Lung (tissue), 12 donors: Measurements from ENCODE around the gene RSPRY1. TPM values are rescaled to one million over a fixed set of nuclear protein-coding genes. Genes with fewer than 3 reads are reported as not detected.

Experiments used
- ATAC-seq: fragments of 200-7000 bp; cut with Tn5 transposase; one replicate; pipeline ENCODE4 v1.9.1; 2020; ENCODE audit warnings: moderate number of reproducible peaks; ENCODE audit not compliant: insufficient read depth, low FRiP score
- DNase-seq, 3 donors: peaks; one replicate each; pipeline ENCODE4 v3.0.0-alpha.2; 2013 to 2017
- H3K27ac ChIP-seq, 2 donors: one replicate each; pipeline ENCODE4 v1.5.1; 2013; ENCODE audit warnings: mild to moderate bottlenecking in 2 of 2, moderate library complexity in 2 of 2, control low read depth in 1 of 2, inconsistent platforms in 1 of 2, low read depth in 1 of 2, low read length in 1 of 2
- H3K27me3 ChIP-seq, 3 donors: one replicate each; pipeline ENCODE4 v1.5.1; 2013; ENCODE audit warnings: low read length in 2 of 3; ENCODE audit not compliant: control insufficient read depth in 3 of 3, insufficient read depth in 3 of 3
- H3K36me3 ChIP-seq, 4 donors: one replicate each; pipeline ENCODE4 v1.5.1; 2013; ENCODE audit warnings: low read length in 4 of 4, mild to moderate bottlenecking in 1 of 4, moderate library complexity in 1 of 4; ENCODE audit not compliant: control insufficient read depth in 4 of 4, insufficient read depth in 4 of 4
- H3K4me1 ChIP-seq, 5 donors: one replicate each; pipeline ENCODE4 v1.5.1; 2013; ENCODE audit warnings: low read length in 5 of 5, mild to moderate bottlenecking in 2 of 5, moderate library complexity in 1 of 5; ENCODE audit not compliant: control insufficient read depth in 5 of 5, insufficient read depth in 5 of 5
- H3K4me3 ChIP-seq: one replicate; pipeline ENCODE4 v1.5.1; 2013; ENCODE audit warnings: mild to moderate bottlenecking, control low read depth, moderate library complexity
- H3K9ac ChIP-seq, 2 donors: one replicate each; pipeline ENCODE4 v1.5.1; 2013; ENCODE audit warnings: low read length in 2 of 2, control low read depth in 1 of 2; ENCODE audit not compliant: insufficient read depth in 1 of 2
- H3K9me3 ChIP-seq, 4 donors: one replicate each; pipeline ENCODE4 v1.5.1; 2013; ENCODE audit warnings: low read length in 3 of 4, mild to moderate bottlenecking in 1 of 4, moderate library complexity in 1 of 4; ENCODE audit not compliant: control insufficient read depth in 4 of 4, insufficient read depth in 3 of 4
- WGBS, 2 donors: extraction: QIAGEN DNeasy Blood & Tissue Kit; methylation state at CpG; one replicate each; pipeline ENCODE4 v1.1.7; 2013; 5-methylcytosine and 5-hydroxymethylcytosine counted together
- polyA plus RNA-seq, 2 donors: library from polyadenylated mRNA; stranded (reverse); fragments of 200-250 nt; gene quantifications; one replicate each; pipeline ENCODE4 v1.2.1, GENCODE V29; 2013
- total RNA-seq, 2 donors: library from RNA; depleted of rRNA in 1 of 2; stranded (reverse); fragments of >200 nt in 1 of 2; gene quantifications; one replicate each; pipeline ENCODE4 v1.2.1, GENCODE V29; 2014 to 2021
- TF ChIP-seq, protein P1 (sequence below): IDR thresholded peaks from 2 replicates; pipeline ENCODE4 v1.5.1; 2012; ENCODE audit warnings: mild to moderate bottlenecking; ENCODE audit errors: control extremely low read depth, extremely low read depth
- donor health status: control.
- donor health status: control.
- donor health status: Bipolar disorder and iron deficiency.
- donor health status: healthy.
- donor health status: DM: yes; HTN: yes; CAD: no.

RSPRY1 gene
- total and polyA plus RNA-seq, 4 donors: 10.5 to 71.7 (median 25.2) TPM

DNA sequence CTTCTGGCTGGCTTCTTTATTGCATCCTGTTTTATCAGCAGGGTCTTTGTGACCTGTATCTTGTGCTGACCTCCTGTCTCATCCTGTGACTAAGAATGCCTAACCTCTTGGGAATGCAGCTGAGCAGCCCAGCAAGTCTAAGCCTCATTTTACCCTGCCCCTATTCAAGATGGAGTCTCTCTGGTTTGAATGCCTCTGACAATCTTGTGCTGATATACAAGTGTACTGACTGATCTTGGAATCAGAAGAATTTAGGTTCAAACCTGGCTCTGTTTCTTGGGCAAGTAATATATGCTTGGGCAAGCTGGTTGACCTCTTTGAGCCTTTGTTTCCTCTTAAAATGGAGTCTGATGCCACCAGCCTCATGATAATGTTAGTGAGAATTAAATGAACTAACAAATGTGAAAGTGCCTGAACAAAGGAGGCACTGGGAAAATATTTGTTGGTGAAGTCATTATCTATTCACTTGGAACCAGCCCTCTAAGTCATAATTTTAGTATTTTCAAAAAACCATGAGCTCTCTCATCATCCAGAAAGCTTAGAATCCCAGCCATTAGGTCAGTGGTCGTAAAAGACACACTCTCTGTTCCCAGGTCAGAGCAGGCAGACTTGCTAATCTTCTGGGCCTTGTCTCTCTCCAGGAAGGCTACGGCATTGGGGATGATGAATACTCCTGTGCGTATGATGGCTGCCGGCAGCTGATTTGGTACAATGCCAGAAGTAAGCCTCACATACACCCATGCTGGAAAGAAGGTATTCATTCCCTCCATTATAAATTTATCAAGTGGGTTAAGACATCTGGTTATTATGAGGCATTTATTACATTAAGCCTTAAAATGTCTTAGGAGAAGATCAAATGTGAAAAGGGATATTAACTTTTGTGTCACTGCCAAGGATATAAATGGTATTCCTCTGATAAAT, 40.8 kb downstream of the RSPRY1 start:
- Histone ChIP-seq H3K9me3 (no peaks in the 10 kb centered on the region), H3K27ac (no peak overlapping the region), H3K4me3 (no peak overlapping the region), H3K27me3 (no peaks in the 10 kb centered on the region), H3K36me3 (peaks cover 28 to 66% (median 52%) of the 10 kb centered on the region in 4 donors), H3K4me1 (peaks cover 0 to 3% (median 0%) of the 10 kb centered on the region in 5 donors), H3K9ac (no peak overlapping the region)
- TF ChIP-seq, protein P1, sequence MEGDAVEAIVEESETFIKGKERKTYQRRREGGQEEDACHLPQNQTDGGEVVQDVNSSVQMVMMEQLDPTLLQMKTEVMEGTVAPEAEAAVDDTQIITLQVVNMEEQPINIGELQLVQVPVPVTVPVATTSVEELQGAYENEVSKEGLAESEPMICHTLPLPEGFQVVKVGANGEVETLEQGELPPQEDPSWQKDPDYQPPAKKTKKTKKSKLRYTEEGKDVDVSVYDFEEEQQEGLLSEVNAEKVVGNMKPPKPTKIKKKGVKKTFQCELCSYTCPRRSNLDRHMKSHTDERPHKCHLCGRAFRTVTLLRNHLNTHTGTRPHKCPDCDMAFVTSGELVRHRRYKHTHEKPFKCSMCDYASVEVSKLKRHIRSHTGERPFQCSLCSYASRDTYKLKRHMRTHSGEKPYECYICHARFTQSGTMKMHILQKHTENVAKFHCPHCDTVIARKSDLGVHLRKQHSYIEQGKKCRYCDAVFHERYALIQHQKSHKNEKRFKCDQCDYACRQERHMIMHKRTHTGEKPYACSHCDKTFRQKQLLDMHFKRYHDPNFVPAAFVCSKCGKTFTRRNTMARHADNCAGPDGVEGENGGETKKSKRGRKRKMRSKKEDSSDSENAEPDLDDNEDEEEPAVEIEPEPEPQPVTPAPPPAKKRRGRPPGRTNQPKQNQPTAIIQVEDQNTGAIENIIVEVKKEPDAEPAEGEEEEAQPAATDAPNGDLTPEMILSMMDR: no peak
- ATAC-seq (no peak), DNase-seq (no peak)
- 93 to 95% methylated on average over 4 of the region's 4 CpGs for WGBS, 2 donors

DNA sequence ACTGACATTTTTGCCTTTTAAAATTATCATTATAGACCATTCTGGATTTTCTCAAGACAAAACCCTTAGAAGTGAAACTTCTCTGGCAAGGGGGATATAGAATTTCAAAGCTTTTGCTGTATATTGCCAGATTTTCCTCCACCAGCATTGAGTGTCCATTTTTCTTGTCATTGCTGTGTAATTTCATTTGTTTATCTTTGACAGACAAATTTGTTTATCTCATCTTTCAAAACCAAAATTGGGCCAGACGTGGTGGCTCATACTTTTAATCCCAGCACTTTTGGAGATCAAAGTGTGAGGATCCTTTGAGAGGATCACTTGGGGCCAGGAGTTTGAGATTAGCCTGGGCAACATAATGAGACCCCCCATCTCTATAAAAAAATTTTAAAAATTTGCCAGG, 43.0 kb downstream of the RSPRY1 start:
- Histone ChIP-seq H3K9ac (no peak overlapping the region), H3K9me3 (no peaks in the 10 kb centered on the region), H3K27me3 (no peaks in the 10 kb centered on the region), H3K36me3 (peaks cover 25 to 59% (median 52%) of the 10 kb centered on the region in 4 donors), H3K27ac (no peak overlapping the region), H3K4me1 (no peaks in the 10 kb centered on the region), H3K4me3 (no peak overlapping the region)
- ATAC-seq (no peak), DNase-seq (no peak)
- WGBS, 2 donors: 71 to 82% methylated on average over 1 of the region's 1 CpG
- TF ChIP-seq, protein P1: no peak

DNA sequence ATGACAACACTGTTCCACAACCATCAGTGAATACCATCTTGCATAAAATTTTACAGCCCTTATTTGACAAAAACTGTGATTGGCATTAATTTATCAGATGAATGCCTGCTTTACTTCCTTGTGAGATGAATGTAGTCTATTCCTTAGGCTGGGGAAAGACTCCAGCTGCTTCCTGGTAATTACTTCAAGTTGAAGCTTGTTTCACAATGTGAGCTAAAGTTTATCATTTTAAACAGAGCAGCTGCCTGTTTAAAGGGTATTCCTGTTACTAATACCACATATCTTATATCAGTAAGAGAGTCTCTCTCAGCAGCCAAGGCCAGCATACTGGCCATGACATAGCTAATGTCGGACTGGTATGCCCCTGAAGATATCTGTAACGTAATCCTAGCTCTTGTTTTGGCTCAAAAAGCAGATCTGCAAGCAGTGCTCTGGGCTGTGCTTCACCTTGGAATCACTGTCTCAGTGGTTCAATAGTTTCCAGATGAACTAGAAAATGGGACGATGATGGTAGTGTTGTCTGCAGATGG, 45.8 kb downstream of the RSPRY1 start:
- no peaks in the 10 kb centered on the region for H3K27me3 ChIP-seq
- no peak overlapping the region for H3K9ac ChIP-seq
- TF ChIP-seq, protein P1: no peak
- H3K4me1 ChIP-seq: peaks cover 0 to 3% (median 0%) of the 10 kb centered on the region in 5 donors
- no peak for DNase-seq
- 95 to 97% methylated on average over 3 of the region's 3 CpGs for WGBS, 2 donors
- ATAC-seq: no peak
- peaks cover 31 to 63% (median 47%) of the 10 kb centered on the region in 4 donors for H3K36me3 ChIP-seq
- no peak overlapping the region for H3K27ac ChIP-seq
- no peak overlapping the region for H3K4me3 ChIP-seq
- peaks cover 0 to 2% (median 0%) of the 10 kb centered on the region in 4 donors for H3K9me3 ChIP-seq
